Liver (tissue), 3 donors: ENCODE data around the gene NRROS.

Experiments used
- ATF3 ChIP-seq: IDR thresholded peaks from 2 replicates; pipeline ENCODE4 v1.6.1; 2016; ENCODE audit warnings: antibody characterized with exemption
- CTCF ChIP-seq: fragments of 150-350 bp; IDR thresholded peaks from 2 replicates; pipeline ENCODE4 v1.5.1; 2017; ENCODE audit warnings: improper control_type of control experiment, low read depth, low read length; ENCODE audit not compliant: missing input control
- HNF4A ChIP-seq, 2 donors: conservative IDR thresholded peaks; 2 replicates each; pipeline ENCODE4 v1.6.1; 2016; ENCODE audit warnings: antibody characterized with exemption in 2 of 2, mild to moderate bottlenecking in 2 of 2
- ZBTB33 ChIP-seq: IDR thresholded peaks from 2 replicates; pipeline ENCODE4 v1.6.1; 2016; ENCODE audit warnings: antibody characterized with exemption
- donor health status: healthy.
- donor health status: healthy.

GRCh38 chr3:196620684-196621083 is 18.8 kb upstream of the NRROS start:
- TF ChIP-seq CTCF (no peak), ZBTB33 (no peak), HNF4A (conservative IDR thresholded peaks at IDR 0.05) (no peak), ATF3 (no peak)
